Activated T-cell treated with anti-CD3 and anti-CD28 coated beads for 48 hours (primary cell): Measurements from ENCODE around the gene PLK3.
"Not testable (repeated sequence)": the region's sequence is repeated elsewhere in the genome, so short reads cannot be mapped to it uniquely, and the experiment has no call there.

Experiments used
- DNase-seq: peaks from one replicate; pipeline ENCODE4 v3.0.0-alpha.2; 2020; ENCODE audit warnings: low read depth

PLK3 gene

DNA sequence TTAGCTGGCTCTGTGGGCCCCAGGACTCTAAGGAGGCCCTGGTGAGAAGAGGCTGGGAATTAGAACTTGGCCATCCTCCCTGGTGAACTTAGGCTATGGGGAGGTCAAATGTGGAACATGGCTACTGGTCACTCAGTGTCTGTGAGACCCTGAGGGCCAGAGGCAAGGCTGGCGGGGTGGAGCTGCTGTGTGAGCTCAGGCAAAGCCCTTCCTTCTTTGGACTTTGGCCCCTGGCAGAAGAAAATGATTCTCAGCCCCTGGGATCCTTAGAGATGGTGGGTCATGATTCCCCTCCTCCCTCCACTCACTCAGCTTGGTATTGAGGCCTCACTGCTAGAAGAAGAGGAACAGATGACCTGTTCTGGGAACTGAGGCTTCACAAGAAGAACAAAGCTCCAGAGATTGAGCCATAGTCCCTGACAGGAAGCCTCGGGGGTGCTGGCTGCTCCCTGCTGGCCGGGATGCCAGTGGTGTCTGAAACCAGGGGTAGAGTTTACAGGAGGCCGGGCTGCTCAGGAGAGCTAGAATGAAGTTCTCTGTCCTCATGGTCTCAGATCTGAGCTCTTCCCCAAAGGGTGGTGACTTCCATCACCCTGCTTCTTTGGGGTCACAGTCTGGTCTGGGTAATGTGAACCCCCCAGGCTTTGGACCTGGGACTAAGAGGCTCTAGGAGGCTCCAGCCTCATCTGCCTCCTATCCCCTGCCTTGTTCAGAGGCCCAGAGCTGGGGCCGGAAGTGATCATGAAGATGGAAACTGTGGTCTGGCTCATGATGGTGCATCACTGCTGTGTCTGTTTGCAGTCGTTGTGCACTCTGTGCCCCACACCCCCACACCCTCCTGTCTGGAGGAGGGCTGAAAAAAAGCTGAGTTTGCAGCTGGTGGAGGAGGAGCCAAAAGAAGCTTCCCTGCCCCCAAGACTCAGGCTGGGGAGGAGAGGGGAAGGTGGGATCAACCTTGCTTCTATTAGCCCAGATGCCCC, 9.1 kb downstream of the PLK3 start:
- DNase-seq, result peak; percentile 82

DNA sequence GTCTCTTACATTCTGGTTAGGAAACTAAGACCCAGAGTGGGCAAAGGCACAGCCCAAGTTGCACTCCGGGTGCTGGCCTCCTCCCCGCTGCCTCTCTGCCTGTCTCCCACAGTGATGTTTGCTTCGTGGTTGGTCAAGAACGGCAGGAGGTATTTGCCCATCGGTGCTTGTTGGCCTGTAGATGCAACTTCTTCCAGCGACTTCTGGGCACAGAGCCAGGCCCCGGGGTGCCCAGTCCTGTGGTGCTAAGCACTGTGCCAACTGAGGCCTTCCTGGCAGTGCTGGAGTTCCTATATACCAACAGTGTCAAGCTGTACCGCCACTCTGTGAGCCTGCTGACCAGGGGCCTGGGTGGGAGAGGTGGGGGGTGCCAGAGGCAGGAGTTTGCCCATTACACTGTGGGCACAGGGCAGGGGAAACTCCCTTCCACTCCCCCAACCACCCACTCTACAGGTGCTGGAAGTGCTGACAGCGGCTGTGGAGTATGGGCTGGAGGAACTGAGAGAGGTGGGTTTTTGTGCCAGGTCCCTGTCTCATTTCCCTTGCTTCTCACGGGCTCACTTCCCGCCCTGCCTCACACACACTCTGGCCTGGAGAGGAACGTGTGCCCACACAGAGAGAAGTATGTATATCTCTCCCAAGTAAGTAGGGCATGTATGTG, 10.1 kb downstream of the PLK3 start:
- DNase-seq, result peak; percentile 29

DNA sequence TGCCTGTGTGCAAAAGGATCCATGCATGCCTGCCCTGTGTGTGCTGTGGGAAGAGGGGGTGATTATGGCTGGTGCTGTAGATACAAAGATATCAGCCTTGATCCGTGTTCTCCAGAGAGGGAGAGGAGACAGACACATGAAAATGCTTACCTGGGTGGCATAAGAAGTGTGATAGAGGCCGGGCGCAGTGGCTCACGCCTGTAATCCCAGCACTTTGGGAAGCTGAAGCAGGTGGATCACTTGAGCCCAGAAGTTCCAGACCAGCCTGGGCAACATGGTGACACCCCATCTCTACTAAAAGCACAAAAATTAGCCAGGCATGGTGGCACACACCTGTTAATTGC, 10.6 kb downstream of the PLK3 start:
- not testable (repeated sequence) for DNase-seq

DNA sequence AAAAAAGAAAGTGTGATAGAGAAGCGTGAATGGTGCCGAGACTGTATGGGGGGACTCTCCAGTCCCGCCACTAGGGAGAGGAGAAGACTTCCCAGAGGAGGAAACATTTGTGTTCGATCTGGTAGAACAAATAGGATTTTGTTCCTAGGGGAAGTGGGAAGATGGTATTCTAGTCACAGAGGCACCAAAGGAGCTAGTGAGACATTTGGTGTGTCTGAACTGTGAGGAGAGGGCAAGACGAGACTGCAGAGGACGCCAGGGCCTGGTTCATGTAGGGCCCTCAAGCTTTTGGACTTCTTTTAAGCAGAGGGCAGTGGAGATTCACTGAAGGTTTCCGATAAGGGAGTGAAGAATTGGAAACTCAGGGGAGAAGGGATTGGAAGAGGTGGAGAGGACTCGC, 11.1 kb downstream of the PLK3 start:
- DNase-seq, result no peak

DNA sequence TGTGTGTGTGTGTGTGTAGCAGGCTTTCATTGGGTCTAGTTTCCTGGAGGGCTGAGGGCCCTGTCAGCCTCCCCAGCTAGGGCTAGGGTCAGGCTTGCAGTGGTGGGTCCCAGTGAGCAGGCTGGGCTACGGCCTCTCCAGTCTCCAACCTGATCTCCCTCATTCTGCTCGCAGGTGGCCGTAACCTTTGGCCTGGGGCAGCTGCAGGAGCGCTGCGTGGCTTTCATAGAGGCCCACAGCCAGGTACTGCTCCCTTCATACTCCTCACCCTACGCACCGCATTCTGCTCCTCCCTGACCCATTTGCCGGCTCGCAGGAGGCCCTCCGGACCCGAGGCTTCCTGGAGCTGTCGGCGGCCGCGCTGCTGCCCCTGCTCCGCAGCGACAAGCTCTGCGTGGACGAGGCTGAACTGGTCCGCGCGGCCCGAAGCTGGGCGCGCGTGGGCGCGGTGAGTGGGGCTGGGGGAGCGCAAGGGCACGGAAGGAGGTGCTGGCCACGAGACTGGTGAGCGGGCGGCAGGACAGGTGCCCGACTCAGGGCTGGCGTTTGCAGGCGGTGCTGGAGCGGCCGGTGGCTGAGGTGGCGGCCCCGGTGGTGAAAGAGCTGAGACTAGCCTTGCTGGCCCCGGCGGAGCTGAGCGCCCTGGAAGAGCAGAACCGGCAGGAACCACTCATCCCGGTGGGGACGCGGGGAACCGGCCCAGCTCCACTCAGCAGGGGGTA, 12.8 kb downstream of the PLK3 start:
- DNase-seq, result no peak

DNA sequence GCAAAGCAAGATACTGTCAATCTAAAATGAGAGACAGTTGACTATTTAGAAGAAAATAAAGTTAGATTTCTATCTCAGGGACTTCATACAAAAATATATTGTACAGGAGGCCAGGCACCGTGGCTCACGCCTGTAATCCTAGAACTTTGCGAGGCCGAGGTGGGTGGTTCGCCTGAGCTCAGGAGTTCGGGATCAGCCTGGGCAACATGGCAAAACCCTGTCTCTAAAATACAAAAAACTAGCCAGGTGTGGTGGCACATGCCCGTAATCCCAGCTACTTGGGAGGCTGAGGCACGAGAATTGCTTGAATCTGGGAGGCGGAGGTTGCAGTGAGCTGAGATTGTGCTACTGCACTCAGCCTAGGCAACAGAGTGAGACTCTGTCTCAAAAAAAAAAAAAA, 15.7 kb downstream of the PLK3 start:
- not testable (repeated sequence) for DNase-seq

DNA sequence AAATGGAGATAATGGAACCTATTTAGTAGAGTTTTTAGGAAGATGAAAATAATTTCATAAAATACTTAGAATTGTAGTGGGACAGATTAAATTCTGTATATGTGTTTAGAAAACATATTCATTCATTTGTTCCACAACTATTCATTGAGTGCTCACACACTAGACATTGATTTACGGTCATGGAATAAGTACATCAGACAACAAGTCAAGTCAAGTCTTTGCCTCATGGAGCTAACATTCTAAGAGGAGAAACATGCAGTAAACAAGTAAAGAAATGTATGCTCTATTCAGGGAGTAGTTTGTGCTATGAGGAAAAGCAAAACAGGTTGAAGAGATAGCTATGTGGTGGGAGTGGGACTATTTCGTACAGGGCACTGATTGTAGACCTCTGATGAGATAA, 17.1 kb downstream of the PLK3 start:
- DNase-seq, result no peak

DNA sequence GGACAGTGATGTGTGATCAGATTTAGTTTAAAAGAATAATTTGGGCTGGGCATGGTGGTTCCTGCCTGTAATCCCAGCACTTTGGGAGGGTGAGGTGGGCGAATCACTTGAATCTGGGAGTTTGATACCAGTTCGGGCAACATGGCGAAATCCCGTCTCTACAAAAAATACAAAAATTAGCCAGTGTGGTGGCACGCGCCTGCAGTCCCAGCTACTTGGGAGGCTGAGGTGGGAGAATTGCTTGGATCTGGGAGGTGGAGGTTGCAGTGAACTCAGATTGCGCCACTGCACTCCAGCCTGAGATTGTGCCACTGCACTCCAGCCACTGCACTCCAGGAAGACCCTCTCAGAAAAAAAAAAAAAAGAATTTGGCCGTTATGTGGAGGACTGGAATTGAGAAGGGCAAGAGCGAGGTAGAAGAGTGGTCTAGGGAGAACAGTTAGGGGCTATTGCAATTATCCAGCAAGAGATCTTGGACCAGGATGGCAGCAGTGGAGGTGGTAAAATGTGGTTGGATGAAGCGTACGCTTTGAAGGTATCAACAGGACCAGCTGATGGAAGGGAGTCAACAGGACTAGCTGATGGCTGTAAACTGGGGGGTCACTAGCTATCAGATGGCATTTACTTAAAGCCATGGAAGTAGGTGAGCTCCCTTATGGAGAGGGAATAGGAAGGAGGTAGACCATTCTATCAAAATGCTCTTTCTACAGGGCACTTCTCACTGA, 17.8 kb downstream of the PLK3 start:
- no peak for DNase-seq

DNA sequence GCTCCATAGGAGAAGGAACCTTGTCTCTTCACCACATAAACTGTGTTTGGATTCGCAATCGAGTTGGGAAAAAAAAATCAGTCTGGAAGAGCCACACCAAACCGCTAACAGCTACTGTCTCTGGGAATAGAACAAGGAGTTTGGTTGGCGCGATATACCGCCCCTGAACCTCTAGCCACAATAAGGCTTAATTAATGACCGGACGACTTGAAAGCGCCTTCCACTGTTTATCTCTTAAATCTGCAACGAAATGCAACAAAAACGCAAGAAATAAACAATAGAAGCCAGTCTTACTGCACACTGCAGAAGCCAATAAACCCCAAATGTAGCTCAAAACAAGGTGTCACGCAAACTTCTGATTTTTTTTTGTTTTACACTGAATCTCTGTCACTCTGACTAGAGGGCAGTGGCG, 19.0 kb downstream of the PLK3 start:
- DNase-seq, result no peak

DNA sequence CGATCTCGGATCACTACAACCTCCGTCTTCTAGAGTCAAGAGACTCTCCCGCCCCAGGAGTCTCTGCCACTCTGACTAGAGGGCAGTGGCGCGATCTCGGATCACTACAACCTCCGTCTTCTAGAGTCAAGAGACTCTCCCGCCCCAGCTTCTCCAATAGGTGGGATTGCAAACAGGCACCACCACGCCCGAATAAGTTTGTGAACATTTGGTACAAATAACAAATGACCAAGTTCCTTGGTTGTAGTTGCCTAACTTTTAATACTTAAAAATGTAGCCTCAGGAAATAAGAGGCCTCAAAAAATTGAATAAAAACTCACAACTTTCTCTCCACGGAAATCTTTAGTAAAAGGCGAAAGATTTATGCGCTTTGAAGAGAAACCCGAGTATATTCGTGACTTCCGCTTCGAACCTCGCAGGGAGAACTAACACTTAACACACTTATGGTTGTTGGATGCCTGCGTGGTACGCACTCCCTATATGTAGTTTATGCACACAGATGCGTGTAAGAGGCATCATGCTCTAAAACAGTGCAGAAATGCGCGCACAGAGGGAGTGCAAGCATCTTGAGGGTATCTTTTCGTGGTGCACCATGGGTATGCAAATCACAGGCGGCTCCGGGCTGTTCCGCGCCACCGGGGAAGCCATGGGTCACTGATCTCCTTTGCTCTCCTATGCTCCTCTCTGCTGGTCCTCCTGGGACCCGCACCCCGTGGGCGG, 19.6 kb downstream of the PLK3 start:
- peak; percentile 75 for DNase-seq

DNA sequence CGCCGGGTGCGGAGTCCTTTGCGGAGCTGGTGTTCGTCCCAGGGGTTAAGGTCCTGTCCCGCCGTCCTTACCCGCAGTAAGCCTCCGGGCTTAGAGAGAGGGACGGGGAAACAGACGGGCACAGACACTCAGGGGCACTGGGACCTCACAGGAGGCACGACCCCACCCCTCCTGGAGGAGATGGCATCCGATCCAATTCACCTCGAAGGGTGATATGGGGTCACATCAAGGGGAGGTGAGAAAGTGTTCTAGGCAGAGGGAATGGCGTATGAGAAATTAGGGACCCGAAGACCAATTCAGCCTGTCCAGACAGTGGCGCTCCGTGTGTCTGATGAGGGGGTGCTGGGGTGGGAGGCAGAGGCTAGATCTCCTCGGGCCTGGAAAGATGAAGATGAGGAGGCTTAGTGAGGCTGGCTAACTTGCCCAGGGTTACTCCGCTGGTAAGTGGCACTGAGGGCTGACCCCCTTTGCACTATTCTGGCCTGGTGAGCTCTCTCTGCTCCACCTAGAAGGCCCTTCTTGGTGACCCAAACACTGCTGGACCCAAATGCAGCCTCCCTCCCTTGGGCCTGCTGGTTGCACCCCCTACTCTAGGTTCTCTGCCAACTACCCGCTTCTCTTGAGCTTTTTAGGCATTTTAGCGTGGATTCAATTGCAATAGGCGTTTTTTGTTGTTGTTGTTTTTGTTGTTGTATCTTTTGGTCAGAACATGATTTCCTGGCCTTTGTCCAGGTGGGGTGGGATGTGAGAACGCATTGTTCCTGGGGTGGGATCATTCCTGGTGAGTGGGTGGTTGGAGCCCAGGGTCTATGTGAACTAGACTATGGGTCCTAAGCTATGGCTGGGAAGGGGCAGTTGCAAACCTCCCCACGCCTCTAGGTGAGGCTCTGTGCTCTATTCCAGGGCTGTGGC, 20.4 kb downstream of the PLK3 start:
- no peak for DNase-seq

DNA sequence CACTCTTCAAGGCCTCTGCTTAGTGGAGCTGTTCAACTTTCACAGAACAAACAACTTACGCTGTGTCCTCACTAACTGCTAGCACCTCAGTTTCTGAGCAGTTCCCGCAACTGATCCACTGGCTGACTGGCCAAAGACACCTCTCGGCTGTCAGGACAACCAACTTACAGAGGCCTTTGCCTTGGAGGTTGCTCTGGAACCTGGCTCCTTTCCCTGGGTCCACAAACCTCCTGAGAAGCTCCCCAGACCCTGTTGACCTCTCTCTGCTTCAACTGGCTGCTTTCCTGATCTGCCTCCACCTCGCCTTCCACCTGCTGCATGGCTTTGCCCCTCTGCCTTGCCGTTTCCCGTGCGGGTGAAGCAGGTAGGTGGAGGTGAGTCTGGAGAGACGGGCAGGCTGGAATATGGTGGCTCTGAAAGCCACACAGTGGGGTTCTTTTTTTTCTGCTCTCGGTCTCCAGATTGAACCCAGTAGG, 21.1 kb downstream of the PLK3 start:
- no peak for DNase-seq

DNA sequence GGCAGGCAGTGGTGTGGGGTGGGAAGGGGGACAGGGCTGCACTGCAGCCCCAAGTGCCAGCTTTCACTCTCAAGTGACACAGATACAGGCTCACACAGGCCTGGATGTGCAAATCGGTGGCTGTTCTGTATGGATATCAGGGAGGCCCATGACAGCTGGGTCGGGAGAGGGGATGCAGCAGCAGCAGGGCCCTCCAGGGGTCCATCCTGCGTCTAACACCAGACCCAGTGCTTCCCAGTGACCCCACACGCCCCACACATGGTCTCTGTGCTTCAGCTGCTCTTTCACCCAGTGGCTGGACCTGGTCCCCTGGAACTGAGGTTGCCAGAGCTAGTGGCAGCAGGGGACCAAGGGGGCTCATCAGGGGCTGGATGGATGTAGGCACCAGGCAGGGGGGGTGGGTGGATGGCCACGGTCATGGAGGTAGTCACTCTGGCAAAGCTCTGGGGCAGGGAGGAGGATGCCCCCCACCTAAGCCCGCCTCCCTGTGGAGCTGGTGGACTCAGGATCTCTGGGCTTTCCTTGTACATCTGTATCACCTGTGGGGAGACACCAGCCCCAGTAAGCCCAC, 22.0 kb downstream of the PLK3 start:
- DNase-seq, result no peak

DNA sequence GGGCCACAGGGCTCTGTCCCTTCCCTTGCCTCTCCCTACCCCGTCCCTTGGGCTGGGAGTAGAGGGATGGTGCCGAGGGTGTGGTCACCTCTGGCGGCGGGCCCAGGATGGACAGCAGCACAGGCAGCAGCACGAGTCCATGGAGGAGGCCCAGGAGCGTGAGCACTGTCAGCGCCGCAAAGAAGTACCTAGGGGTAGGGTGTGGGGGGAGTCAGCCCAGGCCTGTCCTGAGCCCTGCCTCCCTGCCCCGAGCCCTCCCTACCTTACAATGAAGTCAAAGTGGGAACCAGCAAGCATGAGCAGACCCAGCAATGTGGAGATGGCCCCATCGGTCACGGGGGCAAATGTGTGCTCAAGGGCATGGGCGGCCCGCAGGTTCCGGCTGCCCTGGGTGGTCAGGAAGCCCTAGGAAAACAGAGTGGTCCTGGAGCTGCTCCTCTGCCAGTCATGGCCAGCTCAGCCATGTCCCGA, 22.8 kb downstream of the PLK3 start:
- no peak for DNase-seq

DNA sequence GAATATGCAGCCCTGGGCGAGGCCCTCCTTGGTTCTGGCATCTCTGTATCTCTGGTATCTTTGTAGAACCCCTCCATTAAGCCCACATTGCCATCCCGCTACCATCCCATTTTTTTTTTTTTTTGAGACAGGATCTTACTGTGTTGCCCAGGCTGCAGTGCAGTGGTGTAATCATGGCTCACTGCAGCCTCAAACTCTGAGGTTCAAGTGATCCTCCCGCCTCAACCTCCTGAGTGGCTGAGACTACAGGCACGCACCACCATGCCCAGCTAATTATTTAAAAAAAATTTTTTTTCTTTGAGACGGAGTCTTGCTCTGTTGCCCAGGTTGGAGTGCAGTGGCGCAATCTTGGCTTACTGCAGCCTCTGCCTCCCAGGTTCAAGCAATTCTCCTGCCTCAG, 24.2 kb downstream of the PLK3 start:
- DNase-seq, result not testable (repeated sequence)

DNA sequence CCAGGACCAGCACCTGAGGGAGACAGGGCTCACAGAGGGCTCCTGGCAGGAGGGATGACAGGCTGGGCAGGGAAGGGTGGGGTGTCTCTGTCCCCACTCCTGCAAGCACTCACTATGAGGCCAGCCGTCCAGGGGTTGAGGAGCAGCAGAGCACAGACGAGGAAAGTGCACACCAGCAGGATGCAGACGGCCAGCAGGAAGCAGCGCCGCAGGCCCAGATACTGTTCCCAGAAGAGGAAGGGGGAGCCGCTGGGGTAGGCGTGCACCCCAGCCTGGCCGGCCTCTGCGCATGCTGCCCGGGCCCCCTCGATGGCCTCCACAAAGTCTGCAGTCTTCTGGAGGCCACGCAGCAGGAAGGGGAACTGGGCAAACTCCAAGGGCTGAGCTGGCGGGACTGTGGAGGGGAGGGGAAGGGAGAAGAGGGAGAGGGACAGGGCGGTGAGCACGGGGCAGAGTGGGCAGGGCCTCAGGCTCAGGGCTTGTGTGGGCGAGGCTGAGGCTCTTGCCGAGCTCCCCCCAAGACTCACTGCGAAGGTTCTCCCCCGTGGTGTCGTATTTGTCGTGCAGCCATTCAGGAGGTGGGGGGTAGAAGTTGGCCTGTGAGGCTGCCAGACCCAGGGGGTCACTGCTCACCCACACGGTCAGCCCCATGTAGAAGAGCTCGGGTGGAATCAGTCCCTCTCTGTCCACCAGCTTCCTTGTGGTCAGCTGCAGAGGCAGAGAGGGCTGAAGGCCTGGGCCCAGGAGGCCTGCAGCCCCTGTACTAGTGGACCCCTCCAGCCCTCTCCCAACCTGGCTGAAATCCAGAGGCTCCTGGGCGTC, 26.4 kb downstream of the PLK3 start:
- no peak for DNase-seq

DNA sequence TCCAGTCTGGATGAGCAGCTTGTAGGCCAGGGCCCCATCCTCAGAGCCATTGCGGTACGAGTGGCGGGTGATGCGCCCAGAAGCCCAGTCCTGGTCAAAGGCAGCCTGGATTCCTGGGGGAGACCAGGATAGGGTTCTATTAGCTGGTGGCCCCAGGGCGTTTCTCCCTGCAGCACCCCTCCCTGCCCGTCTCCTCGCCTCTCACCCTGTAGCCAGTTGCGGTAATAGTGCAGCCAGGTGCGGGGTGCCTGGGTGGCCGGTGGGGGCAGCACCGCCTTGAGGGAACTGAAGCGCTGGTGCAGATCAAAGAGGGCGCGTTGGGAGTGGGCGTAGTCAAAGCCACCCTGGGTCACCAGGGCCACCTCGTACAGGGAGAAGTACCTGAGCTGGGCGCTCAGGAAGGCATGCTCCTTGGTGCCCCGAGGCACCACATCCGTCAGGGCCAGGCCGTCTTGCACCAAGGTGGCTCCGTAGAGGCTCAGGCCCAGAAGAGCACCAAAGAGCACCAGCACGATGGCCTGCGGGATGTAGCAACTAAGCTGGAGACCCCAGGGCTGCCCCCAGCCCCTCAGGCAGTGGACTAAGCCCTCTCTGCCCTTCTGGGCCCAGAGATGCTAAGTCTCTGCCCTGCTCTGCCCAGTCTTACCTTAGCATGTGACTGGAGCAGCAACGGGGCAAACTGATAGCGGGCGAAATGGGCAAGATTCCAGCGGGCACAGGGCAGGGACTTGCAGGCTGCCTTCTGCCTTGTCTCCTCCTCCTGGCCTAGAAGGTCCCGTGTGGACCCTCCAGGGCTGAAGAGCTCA, 27.2 kb downstream of the PLK3 start:
- DNase-seq, result no peak
